WTC11 (cell line): Measurements from ENCODE around the gene DOC2A. TPM values are rescaled to one million over a fixed set of nuclear protein-coding genes. Genes with fewer than 3 reads are reported as not detected.

ENCODE experiments used
- CREM ChIP-seq: sonication (generic); formaldehyde crosslinking; IDR thresholded peaks from 2 replicates; pipeline ENCODE4 v1.8.1; 2022; ENCODE audit warnings: mild to moderate bottlenecking, missing genetic modification reagents, moderate library complexity
- ELF4 ChIP-seq: sonication (generic); formaldehyde crosslinking; IDR thresholded peaks from 2 replicates; pipeline ENCODE4 v1.8.1; 2022; ENCODE audit warnings: low read depth, mild to moderate bottlenecking, moderate library complexity, missing genetic modification reagents
- ESRRA ChIP-seq: sonication (generic); formaldehyde crosslinking; IDR thresholded peaks from 2 replicates; pipeline ENCODE4 v1.8.1; 2022; ENCODE audit warnings: mild to moderate bottlenecking, missing genetic modification reagents, borderline replicate concordance
- FOXK1 ChIP-seq: sonication (generic); formaldehyde crosslinking; IDR thresholded peaks from 2 replicates; pipeline ENCODE4 v1.8.0; 2022; ENCODE audit warnings: mild to moderate bottlenecking, moderate library complexity, missing genetic modification reagents
- GABPB1 ChIP-seq: sonication (generic); formaldehyde crosslinking; IDR thresholded peaks from 2 replicates; pipeline ENCODE4 v1.8.1; 2023; ENCODE audit warnings: mild to moderate bottlenecking, missing genetic modification reagents
- GRHL2 ChIP-seq: fragments of 250-450 bp; sonication (Bioruptor Pico); IDR thresholded peaks from 2 replicates; pipeline ENCODE4 v1.8.0; 2022; ENCODE audit warnings: mild to moderate bottlenecking, moderate library complexity; ENCODE audit not compliant: insufficient replicate concordance, severe bottlenecking
- JUN ChIP-seq: sonication (generic); formaldehyde crosslinking; IDR thresholded peaks from 2 replicates; pipeline ENCODE4 v1.8.0; 2023; ENCODE audit warnings: mild to moderate bottlenecking, missing genetic modification reagents
- KAT7 ChIP-seq: sonication (generic); formaldehyde crosslinking; IDR thresholded peaks from 2 replicates; pipeline ENCODE4 v1.8.1; 2023; ENCODE audit warnings: missing genetic modification reagents, mild to moderate bottlenecking, borderline replicate concordance
- NFYB ChIP-seq: sonication (generic); formaldehyde crosslinking; conservative IDR thresholded peaks from 2 replicates; pipeline ENCODE4 v1.8.0; 2022; ENCODE audit warnings: low read depth, missing genetic modification reagents
- TEAD1 ChIP-seq: sonication (generic); formaldehyde crosslinking; IDR thresholded peaks from 2 replicates; pipeline ENCODE4 v1.8.0; 2022; ENCODE audit warnings: mild to moderate bottlenecking, missing genetic modification reagents
- TEAD4 ChIP-seq: sonication (generic); formaldehyde crosslinking; IDR thresholded peaks from 2 replicates; pipeline ENCODE4 v1.8.0; 2022; ENCODE audit warnings: mild to moderate bottlenecking, missing genetic modification reagents
- ZBTB21 ChIP-seq: sonication (generic); formaldehyde crosslinking; IDR thresholded peaks from 2 replicates; pipeline ENCODE4 v1.8.1; 2023; ENCODE audit warnings: mild to moderate bottlenecking, missing genetic modification reagents, borderline replicate concordance
- ZNF138 ChIP-seq: sonication (generic); formaldehyde crosslinking; conservative IDR thresholded peaks from 2 replicates; pipeline ENCODE4 v1.8.1; 2022; ENCODE audit warnings: mild to moderate bottlenecking, moderate library complexity, missing genetic modification reagents
- ZNF263 ChIP-seq: sonication (generic); formaldehyde crosslinking; IDR thresholded peaks from 2 replicates; pipeline ENCODE4 v1.8.1; 2022; ENCODE audit warnings: low read depth, mild to moderate bottlenecking, moderate library complexity, missing genetic modification reagents
- ZNF671 ChIP-seq: fragments of 250-450 bp; sonication (Bioruptor Pico); IDR thresholded peaks from 2 replicates; pipeline ENCODE4 v1.8.0; 2021; ENCODE audit warnings: mild to moderate bottlenecking
- total RNA-seq: library from RNA; stranded (reverse); gene quantifications from 3 replicates; pipeline ENCODE4 v1.2.3, GENCODE V29; 2021
- TF ChIP-seq, protein P1 (sequence below): sonication (generic); formaldehyde crosslinking; IDR thresholded peaks from 2 replicates; pipeline ENCODE4 v1.8.0; 2022; ENCODE audit warnings: missing genetic modification reagents
- TF ChIP-seq, protein P2 (sequence below): sonication (generic); formaldehyde crosslinking; IDR thresholded peaks from 2 replicates; pipeline ENCODE4 v1.8.1; 2023; ENCODE audit warnings: mild to moderate bottlenecking, missing genetic modification reagents, moderate library complexity
- TF ChIP-seq, protein P3 (sequence below): fragments of 250-450 bp; sonication (Bioruptor Pico); IDR thresholded peaks from 2 replicates; pipeline ENCODE4 v2.1.2; 2022; ENCODE audit warnings: mild to moderate bottlenecking, moderate library complexity
- TF ChIP-seq, protein P4 (sequence below): sonication (generic); formaldehyde crosslinking; IDR thresholded peaks from 2 replicates; pipeline ENCODE4 v1.8.1; 2023; ENCODE audit warnings: mild to moderate bottlenecking, missing genetic modification reagents
- TF ChIP-seq, protein P5 (sequence below): sonication (generic); formaldehyde crosslinking; IDR thresholded peaks from 2 replicates; pipeline ENCODE4 v1.8.0; 2023; ENCODE audit warnings: missing genetic modification reagents
- TF ChIP-seq, protein P6 (sequence below): sonication (generic); formaldehyde crosslinking; IDR thresholded peaks from 2 replicates; pipeline ENCODE4 v1.8.0; 2022; ENCODE audit warnings: mild to moderate bottlenecking, missing genetic modification reagents
- TF ChIP-seq, protein P7 (sequence below): fragments of 200-600 bp; IDR thresholded peaks from 2 replicates; pipeline ENCODE4 v1.8.0; 2022; ENCODE audit warnings: antibody characterized with exemption
- TF ChIP-seq, protein P8 (sequence below): sonication (generic); formaldehyde crosslinking; IDR thresholded peaks from 2 replicates; pipeline ENCODE4 v1.8.1; 2022; ENCODE audit warnings: low read depth, mild to moderate bottlenecking, moderate library complexity, missing genetic modification reagents, borderline replicate concordance
- TF ChIP-seq, protein P9 (sequence below): sonication (generic); formaldehyde crosslinking; IDR thresholded peaks from 2 replicates; pipeline ENCODE4 v1.8.0; 2022; ENCODE audit warnings: mild to moderate bottlenecking, missing genetic modification reagents

DOC2A gene
- total RNA-seq, 1 experiment from 2014 or later = 10.8 TPM

DNA sequence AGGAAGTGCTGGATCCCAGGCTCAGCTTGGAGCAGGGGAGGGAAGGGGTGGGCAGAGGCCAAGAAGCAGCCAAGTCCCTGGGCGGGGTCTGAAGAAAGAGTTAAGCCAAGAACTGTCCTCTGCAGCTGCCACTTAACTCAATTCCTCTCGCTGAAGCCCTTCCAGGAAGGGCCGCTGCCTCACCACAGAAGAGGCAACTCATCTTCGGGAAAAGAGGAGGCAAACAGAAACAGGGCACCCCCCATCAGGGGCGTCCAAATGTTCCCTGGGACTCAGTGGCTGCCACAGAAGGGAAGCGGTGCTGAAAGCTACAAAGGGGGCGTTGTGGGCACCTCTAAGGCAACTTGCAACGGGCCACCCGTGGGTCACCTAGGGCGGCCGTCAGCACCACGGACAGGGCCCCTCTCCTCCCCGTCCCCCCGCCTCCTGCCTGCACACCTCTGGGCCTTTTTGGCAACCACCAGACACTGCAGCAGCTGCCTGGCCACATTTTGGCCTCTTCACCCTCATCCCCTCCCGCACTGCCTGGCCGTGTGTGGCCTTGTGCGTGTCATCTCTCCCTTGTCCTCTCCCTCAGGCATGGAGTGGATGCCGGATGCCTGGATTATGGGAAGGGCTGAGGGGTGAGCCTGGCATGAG lies 17.7 kb upstream of the DOC2A start (continued):
- TF ChIP-seq CREM (CRISPR knock-in tag) = no peak
- TF ChIP-seq GABPB1 (CRISPR knock-in tag) = no peak
- TF ChIP-seq, protein P1, sequence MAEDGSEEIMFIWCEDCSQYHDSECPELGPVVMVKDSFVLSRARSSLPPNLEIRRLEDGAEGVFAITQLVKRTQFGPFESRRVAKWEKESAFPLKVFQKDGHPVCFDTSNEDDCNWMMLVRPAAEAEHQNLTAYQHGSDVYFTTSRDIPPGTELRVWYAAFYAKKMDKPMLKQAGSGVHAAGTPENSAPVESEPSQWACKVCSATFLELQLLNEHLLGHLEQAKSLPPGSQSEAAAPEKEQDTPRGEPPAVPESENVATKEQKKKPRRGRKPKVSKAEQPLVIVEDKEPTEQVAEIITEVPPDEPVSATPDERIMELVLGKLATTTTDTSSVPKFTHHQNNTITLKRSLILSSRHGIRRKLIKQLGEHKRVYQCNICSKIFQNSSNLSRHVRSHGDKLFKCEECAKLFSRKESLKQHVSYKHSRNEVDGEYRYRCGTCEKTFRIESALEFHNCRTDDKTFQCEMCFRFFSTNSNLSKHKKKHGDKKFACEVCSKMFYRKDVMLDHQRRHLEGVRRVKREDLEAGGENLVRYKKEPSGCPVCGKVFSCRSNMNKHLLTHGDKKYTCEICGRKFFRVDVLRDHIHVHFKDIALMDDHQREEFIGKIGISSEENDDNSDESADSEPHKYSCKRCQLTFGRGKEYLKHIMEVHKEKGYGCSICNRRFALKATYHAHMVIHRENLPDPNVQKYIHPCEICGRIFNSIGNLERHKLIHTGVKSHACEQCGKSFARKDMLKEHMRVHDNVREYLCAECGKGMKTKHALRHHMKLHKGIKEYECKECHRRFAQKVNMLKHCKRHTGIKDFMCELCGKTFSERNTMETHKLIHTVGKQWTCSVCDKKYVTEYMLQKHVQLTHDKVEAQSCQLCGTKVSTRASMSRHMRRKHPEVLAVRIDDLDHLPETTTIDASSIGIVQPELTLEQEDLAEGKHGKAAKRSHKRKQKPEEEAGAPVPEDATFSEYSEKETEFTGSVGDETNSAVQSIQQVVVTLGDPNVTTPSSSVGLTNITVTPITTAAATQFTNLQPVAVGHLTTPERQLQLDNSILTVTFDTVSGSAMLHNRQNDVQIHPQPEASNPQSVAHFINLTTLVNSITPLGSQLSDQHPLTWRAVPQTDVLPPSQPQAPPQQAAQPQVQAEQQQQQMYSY (CRISPR knock-in tag) = no peak
- peak; percentile 82; the same call in 1 of the 2 replicates for TF ChIP-seq TEAD4 (CRISPR knock-in tag)
- no peak for TF ChIP-seq ELF4 (CRISPR knock-in tag)
- TF ChIP-seq FOXK1 (CRISPR knock-in tag) = 0 out of 2 replicates have a peak, but pooled peaks have one; percentile 60
- TF ChIP-seq, protein P2, sequence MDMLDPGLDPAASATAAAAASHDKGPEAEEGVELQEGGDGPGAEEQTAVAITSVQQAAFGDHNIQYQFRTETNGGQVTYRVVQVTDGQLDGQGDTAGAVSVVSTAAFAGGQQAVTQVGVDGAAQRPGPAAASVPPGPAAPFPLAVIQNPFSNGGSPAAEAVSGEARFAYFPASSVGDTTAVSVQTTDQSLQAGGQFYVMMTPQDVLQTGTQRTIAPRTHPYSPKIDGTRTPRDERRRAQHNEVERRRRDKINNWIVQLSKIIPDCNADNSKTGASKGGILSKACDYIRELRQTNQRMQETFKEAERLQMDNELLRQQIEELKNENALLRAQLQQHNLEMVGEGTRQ (CRISPR knock-in tag) = no peak
- TF ChIP-seq TEAD1 = peak; percentile 78
- TF ChIP-seq ESRRA (CRISPR knock-in tag) = no peak; the same call in 1 of the 2 replicates
- no peak for TF ChIP-seq NFYB (CRISPR knock-in tag)
- TF ChIP-seq, protein P3, sequence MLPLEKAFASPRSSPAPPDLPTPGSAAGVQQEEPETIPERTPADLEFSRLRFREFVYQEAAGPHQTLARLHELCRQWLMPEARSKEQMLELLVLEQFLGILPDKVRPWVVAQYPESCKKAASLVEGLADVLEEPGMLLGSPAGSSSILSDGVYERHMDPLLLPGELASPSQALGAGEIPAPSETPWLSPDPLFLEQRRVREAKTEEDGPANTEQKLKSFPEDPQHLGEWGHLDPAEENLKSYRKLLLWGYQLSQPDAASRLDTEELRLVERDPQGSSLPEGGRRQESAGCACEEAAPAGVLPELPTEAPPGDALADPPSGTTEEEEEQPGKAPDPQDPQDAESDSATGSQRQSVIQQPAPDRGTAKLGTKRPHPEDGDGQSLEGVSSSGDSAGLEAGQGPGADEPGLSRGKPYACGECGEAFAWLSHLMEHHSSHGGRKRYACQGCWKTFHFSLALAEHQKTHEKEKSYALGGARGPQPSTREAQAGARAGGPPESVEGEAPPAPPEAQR (CRISPR knock-in tag) = no peak
- TF ChIP-seq GRHL2 (CRISPR knock-in tag) = no peak
- TF ChIP-seq, protein P4, sequence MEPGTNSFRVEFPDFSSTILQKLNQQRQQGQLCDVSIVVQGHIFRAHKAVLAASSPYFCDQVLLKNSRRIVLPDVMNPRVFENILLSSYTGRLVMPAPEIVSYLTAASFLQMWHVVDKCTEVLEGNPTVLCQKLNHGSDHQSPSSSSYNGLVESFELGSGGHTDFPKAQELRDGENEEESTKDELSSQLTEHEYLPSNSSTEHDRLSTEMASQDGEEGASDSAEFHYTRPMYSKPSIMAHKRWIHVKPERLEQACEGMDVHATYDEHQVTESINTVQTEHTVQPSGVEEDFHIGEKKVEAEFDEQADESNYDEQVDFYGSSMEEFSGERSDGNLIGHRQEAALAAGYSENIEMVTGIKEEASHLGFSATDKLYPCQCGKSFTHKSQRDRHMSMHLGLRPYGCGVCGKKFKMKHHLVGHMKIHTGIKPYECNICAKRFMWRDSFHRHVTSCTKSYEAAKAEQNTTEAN (CRISPR knock-in tag) = 0 out of 2 replicates have a peak, but pooled peaks have one; percentile 21
- TF ChIP-seq KAT7 (CRISPR knock-in tag) = no peak
- TF ChIP-seq, protein P5, sequence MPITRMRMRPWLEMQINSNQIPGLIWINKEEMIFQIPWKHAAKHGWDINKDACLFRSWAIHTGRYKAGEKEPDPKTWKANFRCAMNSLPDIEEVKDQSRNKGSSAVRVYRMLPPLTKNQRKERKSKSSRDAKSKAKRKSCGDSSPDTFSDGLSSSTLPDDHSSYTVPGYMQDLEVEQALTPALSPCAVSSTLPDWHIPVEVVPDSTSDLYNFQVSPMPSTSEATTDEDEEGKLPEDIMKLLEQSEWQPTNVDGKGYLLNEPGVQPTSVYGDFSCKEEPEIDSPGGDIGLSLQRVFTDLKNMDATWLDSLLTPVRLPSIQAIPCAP = no peak
- TF ChIP-seq, protein P6, sequence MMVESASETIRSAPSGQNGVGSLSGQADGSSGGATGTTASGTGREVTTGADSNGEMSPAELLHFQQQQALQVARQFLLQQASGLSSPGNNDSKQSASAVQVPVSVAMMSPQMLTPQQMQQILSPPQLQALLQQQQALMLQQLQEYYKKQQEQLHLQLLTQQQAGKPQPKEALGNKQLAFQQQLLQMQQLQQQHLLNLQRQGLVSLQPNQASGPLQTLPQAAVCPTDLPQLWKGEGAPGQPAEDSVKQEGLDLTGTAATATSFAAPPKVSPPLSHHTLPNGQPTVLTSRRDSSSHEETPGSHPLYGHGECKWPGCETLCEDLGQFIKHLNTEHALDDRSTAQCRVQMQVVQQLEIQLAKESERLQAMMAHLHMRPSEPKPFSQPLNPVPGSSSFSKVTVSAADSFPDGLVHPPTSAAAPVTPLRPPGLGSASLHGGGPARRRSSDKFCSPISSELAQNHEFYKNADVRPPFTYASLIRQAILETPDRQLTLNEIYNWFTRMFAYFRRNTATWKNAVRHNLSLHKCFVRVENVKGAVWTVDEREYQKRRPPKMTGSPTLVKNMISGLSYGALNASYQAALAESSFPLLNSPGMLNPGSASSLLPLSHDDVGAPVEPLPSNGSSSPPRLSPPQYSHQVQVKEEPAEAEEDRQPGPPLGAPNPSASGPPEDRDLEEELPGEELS (CRISPR knock-in tag) = peak; percentile 76; the same call in 1 of the 2 replicates
- no peak for TF ChIP-seq ZBTB21
- no peak for TF ChIP-seq ZNF671 (CRISPR knock-in tag)
- TF ChIP-seq, protein P7, sequence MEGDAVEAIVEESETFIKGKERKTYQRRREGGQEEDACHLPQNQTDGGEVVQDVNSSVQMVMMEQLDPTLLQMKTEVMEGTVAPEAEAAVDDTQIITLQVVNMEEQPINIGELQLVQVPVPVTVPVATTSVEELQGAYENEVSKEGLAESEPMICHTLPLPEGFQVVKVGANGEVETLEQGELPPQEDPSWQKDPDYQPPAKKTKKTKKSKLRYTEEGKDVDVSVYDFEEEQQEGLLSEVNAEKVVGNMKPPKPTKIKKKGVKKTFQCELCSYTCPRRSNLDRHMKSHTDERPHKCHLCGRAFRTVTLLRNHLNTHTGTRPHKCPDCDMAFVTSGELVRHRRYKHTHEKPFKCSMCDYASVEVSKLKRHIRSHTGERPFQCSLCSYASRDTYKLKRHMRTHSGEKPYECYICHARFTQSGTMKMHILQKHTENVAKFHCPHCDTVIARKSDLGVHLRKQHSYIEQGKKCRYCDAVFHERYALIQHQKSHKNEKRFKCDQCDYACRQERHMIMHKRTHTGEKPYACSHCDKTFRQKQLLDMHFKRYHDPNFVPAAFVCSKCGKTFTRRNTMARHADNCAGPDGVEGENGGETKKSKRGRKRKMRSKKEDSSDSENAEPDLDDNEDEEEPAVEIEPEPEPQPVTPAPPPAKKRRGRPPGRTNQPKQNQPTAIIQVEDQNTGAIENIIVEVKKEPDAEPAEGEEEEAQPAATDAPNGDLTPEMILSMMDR = no peak
- TF ChIP-seq ZNF263 (CRISPR knock-in tag) = no peak; the same call in 1 of the 2 replicates
- TF ChIP-seq ZNF138 (CRISPR knock-in tag) = no peak
- TF ChIP-seq, protein P8, sequence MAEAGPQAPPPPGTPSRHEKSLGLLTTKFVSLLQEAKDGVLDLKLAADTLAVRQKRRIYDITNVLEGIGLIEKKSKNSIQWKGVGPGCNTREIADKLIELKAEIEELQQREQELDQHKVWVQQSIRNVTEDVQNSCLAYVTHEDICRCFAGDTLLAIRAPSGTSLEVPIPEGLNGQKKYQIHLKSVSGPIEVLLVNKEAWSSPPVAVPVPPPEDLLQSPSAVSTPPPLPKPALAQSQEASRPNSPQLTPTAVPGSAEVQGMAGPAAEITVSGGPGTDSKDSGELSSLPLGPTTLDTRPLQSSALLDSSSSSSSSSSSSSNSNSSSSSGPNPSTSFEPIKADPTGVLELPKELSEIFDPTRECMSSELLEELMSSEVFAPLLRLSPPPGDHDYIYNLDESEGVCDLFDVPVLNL (CRISPR knock-in tag) = 0 out of 2 replicates have a peak, but pooled peaks have one; percentile 58
- TF ChIP-seq JUN (CRISPR knock-in tag) = peak; percentile 90
- TF ChIP-seq, protein P9, sequence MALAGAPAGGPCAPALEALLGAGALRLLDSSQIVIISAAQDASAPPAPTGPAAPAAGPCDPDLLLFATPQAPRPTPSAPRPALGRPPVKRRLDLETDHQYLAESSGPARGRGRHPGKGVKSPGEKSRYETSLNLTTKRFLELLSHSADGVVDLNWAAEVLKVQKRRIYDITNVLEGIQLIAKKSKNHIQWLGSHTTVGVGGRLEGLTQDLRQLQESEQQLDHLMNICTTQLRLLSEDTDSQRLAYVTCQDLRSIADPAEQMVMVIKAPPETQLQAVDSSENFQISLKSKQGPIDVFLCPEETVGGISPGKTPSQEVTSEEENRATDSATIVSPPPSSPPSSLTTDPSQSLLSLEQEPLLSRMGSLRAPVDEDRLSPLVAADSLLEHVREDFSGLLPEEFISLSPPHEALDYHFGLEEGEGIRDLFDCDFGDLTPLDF = peak; percentile 43; the same call in 1 of the 2 replicates
